Skin of body (tissue), 2 donors: ENCODE results near the gene SIX5. TPM values are rescaled to one million over a fixed set of nuclear protein-coding genes. Genes with fewer than 3 reads are reported as not detected.
"Not testable (repeated sequence)": the region's sequence is repeated elsewhere in the genome, so short reads cannot be mapped to it uniquely, and the experiment has no call there.

Experiments
- DNase-seq: peaks from one replicate; lab custom pipeline; 2025; lab: John Stamatoyannopoulos, UW
- total RNA-seq: library from RNA; depleted of rRNA; stranded (reverse); fragments of >200 nt; gene quantifications from one replicate; pipeline ENCODE4 v1.2.3, GENCODE V29; 2014

Gene SIX5
- total RNA-seq: 6.9 TPM

DNA sequence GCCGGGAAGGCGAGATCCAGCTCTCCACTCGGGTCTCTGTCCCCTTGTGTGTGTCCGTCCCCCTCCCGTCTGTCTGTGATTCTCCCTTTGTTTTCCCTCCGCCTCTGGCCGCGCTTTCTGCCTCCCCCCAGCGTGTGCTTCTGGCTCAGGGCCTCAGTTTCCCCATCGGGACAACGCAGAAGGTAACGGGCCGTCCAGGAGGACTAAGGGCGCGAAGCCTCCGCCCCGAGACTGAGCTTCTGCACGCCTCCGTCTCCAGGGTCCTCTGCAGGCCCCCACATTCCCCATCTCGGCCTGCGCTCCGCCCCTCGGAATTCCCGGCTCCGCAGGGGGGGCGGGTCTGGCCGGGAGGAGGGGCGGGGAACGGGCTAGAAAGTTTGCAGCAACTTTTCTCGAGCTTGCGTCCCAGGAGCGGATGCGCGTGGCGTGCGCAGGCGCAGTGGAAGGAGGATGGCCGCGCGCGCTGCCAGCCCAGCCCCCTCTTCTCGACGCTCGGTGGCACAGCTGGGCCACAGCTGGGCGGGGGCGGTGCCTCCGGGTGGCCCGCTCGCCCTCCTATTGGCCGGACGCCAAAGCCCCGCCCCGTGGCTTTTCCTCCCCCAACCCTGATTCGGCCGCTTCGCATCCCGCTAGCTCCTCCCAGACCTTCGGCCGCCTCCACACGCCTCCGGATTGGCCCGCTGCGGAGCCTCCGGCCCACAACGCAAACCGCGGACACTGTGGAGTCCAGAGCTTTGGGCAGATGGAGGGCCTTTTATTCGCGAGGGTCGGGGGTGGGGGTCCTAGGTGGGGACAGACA is at the start of gene SIX5:
Gene SIX5, minus strand, starts transcription at position 269 of the 799 bp plus-strand sequence. CDS start 408 bp downstream, outside the sequence.
- peak; percentile 100 for DNase-seq

DNA sequence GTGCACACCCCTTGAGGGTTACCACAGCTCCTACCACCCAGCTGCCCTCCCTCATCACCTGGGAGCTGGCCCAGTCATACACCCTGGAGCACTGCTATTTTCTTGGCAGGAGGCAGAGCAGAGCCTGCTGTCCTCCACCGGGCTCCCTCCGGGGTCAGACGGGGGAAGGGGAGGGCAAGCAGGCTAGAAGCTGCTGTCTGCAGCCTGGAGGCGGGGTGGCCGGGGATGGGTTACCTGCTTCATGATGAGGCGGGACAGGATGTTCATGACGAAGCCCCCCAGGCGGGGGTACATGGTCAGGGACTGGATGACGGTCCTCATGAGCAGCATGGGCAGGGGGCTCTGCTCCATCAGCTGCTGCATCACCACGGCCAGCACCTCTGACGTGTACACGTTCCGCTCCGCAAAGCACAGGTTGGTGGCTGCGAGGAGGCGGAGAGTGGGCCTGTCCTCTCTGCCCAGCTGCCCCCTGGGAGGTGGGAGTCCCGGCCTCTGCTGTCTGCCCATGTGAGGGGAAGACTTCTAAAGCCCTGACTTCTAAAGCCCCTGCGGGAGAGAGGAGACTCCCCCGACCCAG is 48.8 kb upstream of the SIX5 start:
- no peak for DNase-seq

DNA sequence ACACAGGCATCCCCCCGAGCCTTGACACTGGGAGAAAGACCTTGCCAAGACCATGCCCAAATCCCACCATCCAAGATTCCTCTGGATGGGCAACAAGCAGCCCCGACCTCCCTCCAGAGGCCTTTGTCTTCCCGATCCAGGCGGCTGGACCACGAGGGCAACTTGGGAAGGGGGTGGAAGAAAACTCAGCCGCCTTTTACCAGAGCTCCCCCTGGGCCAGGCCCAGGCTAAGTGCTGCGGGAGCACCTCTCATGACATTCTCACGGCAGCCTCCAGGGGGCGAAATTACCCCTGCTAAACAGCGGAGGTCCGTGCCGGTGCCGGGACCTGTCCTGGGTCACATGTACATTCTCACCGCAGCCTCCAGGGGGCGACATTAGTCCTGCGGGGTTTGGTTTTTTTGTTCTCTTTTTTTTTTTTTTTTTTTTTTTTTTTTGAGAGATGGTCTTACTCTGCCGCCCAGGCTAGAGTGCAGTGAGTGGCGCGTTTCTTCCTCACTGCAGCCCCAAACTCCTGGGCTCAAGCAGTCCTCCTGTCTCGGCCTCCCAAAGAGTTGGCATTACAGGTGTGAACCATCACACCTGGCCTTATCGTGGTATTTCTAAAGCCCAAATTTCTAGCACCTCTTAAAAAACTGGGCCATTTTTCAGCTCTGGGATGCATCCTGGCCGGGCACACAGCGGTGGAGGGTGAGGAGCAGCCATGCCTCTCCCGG is 48.1 kb upstream of the SIX5 start:
- peak; percentile 85 for DNase-seq

DNA sequence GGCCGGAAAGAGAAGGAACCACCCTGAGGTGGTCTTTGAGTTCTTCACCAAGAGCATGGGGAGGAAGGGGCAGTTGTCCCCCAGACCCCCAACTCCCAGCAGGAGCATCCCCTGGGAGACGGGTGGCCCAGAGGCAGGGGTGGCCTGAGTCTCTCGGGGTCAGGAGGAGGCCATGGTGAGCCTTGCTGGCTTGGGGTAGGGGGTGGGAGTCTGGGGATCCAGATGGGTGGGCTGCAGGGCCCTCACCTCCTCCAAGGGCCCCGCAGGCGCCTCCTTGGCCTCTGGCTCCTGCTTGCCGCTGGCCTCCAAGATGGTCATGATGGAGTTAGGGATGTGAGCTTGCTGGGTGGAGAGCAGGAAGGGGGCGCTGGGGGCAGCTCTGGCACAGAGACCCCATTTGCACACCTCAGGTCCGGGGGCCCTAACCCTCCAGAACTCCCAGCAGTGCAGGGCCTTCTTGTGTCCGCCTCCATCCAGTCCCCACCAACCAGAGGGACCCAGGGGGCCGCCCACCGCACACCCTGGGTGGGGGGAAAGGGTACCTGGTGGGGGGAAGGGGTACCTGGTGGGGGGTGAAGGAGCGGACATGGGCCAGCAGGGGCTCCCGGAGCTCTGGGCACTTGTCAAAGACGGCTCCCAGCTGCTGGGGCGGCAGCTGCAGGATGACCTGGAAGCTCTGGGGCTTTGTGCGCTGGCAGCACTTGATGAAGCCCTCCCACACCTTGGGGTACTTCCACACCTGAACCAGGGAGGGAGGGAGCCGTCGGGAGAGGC is 47.4 kb upstream of the SIX5 start:
- DNase-seq: no peak

DNA sequence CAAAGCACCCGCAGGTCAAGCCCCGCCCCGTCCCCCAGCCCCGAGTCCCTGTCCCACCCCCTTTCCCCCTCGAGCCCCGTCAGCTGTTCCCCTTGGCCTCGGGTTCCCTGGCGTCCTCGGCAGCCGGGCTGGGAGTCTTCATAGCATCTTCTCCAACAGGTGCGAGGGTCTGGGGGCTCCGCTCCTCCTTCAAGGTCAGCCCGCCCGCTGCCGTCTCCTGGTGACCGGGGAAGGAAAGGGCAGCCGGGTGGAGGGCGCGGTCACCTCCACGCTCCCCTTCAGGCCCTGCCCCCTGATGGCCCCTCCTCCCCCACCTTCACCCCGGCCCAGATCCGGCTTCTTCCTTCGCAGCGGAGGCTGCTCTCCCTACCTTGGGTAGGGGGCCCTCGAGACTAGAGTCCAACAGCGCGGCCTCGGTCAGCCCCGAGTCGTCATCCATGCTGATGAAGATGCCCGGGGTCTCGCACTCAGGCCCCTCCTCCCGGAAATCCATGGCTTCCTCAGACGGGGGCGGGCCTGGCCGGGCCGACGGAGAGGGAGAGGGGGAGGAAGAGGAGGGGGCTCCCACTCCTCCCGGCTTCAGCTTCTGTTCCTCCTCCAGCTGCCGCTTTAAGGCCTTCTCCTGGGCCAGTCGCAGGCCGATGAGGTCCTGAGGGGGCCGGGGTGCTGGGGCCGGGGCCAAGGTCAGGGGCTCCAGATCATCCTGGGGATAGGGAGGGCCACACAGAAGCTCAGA is 46.6 kb upstream of the SIX5 start:
- DNase-seq: no peak

DNA sequence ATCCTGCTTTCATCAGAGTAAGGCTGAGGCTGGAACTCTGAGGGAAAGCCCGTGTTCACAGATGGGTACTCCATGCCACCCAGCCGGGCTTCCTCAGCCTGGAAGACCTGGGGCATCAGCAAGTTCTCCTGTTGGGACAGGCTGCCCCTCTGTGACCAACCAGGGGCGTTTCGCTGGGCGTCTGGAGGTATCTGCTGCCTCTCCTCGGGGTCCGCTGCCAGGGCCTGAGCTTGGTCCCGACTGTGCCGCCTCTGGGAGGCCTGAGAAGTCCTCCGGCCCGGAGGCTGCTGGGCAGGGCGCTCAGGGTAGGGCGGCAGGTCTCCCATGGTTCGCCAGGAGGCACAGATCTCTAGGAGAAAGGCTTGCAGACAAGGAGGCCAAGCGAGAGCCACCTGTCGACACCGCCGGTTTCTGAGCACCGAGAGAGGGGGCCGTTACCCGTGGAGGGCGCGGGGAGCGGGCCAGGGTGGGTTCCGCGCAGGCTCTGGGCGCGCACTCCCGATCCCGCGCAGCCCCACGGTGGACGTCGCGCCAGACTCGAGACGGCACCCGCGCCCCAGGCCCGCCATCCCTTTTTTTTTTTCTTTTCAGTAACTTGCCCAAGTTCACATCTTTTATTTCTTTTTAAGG is 45.9 kb upstream of the SIX5 start, which contains the start of gene RSPH6A:
Gene RSPH6A, minus strand, starts transcription at position 458 of the 630 bp plus-strand sequence. Its CDS starts 132 bp downstream, at position 326.
- DNase-seq: no peak

DNA sequence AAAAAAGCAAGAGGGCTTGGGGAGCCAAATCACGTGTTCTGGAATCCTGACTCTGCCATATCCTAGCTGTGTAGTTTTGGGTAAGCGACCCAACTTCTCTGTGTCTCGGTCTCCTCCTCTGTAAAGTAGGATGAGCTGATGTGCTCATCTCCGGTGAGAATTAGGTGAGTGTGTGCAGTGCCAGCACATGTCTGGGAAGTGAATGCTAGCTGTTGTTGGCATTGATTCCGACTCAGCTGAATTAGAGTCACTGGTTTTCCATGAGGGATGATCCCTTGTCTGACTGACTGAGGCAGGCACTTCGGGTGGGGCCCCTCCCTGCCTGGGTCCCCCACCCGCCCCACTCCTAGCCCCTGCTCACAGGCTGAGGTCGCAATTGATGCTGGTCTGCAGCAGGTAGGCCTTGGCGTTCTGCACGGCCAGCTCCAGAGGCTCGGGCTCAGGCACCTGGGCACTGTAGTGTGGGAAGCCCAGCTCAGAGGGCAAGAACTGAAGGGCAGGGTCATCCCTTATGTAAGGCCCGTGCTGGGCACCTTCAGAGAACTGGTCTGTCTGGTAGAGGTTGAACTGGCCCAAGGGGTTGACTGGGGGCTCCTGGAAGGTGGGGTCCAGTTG is 45.2 kb upstream of the SIX5 start:
- DNase-seq: no peak

DNA sequence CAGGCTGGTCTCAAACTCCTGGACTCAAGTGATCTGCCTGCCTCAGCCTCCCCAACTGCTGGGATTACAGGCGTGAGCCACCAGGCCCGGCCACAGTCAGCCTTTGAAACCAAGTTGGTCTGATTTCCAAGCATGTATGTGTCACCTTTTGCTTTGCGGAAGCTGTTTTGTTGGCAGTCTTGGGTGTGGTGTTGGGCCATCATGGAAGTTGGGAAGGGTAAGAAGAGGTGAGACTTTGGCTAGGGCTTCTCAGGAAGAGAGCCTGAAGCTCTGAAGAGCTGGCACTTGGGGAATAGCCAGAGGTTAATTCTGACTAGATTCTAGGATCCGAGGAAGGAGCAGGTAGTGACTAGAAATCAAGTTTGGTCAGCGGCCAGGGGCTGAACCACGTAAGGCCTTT is 43.2 kb upstream of the SIX5 start:
- DNase-seq: no peak

DNA sequence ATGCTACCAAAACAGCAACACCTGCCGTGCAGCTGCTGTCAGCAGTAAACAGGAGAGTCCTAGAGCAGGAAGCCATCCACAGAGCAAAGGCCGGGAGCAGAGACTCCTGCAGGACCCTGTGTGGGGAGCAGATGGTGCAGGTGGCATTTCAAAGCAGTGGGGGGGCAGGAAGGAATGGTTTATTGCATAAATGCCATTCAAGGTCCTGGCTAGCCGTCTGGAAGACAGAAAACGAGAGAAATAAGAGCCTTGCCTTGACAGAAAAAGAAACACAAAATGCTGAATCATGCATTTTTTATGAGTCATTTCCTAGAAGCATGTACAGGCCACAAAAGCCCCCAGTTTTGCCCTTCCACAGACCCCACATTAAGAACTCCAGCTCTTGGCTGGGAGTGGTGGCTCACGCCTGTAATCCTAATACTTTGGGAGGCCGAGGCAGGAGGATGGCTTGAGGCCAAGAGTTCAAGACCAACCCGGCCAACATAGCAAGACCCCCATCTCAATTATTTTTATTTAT is 40.6 kb upstream of the SIX5 start:
- no peak for DNase-seq

DNA sequence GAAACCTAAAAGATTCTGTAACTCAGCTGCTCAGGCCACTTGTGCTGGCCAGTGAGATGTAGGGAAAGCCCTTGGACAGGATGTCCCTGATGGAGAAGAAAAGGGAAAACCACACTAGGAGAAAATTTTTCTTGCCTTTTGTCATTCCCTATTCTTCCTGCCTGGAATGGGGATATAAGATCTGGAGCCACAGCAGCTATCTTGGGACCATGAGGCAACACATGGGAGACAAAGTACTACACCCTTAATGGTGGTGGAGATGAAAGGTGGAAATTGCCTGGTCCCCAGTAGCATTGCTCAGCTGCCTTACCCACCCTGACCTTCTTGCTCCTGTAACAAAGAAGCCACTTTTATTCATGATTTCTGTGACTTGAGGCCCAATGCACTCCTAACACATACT is 36.7 kb upstream of the SIX5 start:
- no peak for DNase-seq

DNA sequence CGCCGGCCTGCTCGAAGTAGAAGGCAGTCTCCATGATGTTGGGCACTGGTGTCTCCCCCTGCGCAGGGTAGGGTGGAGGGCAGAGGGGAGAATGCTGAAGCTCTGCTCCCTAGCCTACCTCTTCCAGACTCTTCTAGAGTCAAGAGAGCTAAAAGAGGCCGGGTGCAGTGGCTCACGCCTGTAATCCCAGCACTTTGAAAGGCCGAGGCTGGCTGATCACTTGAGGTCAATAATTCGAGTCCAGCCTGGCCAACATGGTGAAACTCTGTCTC is 35.8 kb upstream of the SIX5 start:
- DNase-seq: no peak

DNA sequence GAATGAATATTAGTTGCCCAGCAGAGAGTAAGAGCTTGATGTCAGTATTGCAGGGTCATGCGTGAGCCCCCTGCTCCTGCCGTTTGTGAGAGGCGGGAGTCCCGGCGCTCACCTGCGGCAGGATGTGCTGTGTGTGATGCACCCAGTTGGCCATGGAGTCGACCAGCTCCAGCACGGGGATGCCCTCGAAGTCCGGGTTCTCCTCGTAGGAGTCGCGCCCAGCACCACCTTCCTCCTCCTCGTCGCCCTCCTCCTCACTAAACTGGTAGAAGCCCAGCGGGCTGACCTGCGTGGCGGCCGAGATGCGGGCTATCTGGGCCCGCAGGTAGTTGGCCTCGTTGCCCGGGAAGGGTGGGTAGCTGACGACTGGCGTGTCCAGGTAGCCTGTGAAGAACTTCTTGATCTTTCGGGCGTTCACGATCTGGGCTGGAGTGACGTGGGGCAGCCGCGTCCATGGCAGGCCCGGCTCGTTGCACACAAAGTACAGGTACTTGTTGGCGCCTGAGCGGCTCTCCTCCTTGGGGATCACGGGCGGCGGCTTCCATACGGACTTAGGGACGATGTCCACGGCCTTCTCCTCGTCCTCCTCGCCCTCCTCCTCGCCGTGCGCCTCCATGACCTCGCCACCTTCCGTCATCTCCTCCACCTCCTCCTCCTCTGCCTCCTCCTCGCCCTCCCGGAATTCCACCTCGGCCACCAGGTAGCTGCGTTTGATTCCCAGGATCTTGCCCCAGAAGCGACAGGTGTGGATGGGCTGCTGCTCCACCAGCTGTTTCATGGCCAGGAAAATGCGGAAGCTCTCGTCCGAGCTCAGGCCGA is 35.3 kb upstream of the SIX5 start:
- no peak for DNase-seq

DNA sequence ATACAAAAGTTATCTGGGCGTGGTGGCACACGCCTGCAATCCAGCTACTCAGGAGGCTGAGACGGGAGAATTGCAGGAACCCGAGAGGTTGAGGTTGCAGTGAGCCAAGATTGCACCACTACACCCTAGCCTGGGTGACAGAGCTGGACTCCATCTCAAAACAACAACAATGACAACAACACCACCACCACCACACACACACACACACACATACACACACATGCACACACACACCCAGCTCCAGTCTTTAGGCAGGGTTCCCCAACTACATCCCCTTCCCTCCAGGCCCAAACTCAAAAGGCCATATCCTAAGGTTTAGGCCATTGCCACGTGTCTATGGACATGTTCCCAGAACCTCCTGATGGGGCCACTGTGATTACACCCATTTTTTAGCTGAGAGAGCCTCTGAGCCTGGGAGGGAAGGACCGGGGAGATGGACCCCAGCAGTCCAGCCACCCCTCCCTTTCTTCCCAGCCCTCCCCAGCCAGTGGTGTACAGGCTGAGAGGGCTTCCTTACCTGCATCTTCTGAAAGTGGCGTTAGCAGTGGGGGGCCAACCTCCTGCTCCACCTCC is 32.6 kb upstream of the SIX5 start:
- DNase-seq: no peak

DNA sequence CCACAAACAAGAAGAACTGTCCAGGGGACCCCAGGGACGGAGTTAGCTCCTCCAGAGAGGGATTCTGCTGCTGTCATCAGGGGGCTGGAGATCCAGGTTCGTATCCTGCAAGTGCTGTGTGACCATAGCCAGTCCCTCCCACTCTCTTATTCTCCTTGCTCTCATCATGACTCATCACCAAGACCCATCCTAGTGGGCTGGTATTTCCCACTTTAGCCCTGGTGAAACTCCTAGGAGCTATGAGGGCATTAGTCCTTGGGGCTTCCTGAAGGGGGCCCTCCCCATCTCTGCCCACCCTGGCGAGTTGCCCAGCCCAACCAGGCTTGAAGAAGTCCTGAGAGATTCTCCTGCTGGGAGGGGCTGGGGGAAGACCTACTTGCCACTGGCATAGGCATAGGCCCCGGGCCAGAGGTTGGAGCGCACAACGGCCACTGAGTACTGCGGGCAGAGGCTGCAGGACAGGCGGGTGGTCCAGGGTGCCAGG is 31.1 kb upstream of the SIX5 start:
- DNase-seq: no peak

DNA sequence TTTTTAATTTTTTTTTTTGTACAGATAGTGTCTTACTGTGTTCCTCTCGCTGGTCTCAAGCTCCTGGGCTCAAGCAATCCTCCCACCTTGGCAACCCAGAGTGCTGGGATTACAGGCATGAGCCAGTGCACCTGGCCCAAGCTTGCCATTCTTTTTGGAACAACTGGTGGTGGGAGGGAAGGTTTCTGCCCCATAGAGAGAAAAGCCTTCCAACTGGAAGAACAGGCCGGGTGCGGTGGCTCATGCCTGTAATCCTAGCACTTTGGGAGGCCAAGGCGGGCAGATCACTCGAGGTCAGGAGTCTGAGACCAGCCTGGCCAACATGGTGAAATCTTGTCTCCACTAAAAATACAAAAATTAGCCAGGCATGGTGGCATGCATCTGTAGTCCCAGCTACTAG is 30.5 kb upstream of the SIX5 start:
- not testable (repeated sequence) for DNase-seq

DNA sequence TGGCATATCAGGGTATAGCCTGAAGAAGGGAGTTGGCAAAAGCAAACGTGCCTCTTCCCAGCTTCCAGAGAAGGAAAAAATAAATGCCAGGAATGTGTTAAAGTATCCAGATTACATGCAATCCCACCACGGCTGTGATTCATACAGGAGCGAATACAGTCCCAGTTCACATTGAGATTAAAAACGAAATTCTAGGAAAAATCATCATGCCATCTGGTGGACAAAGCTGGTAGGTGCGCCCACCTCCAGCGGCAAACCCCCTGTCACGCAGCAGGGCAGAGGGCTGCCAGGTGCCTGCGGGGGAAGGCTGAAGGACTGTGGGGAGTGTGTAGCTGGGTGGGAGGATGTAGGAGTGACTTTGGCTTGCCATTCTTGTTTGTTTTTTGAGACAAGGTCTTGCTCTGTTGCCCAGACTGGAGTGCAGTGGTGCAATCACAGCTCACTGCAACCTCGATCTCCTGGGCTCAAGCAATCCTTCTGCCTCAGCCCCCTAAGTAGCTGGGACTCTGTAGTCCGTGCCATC is 30.0 kb upstream of the SIX5 start:
- peak; percentile 40 for DNase-seq

DNA sequence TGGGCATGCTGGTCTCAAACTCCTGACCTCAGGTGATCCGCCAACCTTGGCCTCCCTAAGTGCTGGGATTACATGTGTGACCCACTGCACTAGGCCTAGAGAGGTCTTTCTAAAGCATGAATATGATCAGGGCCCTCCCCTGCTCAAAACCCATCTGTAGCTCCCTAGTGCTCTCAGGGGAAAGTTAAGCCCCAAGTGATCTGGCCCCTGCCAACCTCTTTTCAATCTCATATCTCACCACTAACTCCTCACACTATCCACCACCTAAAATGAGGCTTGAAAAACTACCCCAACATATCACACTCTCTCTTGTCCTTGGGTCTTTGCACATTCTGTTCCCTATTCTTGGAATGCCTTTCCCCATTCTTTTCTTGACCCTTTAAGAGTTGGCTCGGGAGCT is 25.6 kb upstream of the SIX5 start:
- no peak for DNase-seq

DNA sequence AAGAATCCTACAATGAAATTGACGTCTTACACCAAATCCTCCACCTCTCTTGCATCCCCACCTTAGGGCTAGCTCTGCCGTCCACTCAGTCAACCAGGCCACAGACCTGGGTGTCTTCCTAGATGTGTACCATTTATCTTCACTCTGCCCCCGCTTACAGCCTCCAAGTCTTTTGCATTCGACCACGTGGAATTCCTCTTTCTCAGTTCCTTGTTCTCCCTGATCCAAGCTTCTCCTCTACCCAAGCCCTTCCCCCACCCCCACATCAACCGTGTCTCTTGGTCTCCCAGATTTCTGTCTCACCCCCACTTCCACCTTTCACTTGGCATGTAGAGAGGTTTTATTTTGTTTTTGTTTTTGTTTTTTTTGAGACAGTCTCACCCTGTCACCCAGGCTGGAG is 24.8 kb upstream of the SIX5 start:
- DNase-seq: no peak
